GM19463 (cell line): ENCODE data around the gene EXOC6.

Experiments
- ATAC-seq: cut with Tn5 transposase; IDR thresholded peaks from one replicate; pipeline ENCODE4 v1.9.1; 2021; ENCODE audit warnings: mild to moderate bottlenecking, moderate library complexity; ENCODE audit not compliant: unreplicated experiment

The EXOC6 gene

DNA sequence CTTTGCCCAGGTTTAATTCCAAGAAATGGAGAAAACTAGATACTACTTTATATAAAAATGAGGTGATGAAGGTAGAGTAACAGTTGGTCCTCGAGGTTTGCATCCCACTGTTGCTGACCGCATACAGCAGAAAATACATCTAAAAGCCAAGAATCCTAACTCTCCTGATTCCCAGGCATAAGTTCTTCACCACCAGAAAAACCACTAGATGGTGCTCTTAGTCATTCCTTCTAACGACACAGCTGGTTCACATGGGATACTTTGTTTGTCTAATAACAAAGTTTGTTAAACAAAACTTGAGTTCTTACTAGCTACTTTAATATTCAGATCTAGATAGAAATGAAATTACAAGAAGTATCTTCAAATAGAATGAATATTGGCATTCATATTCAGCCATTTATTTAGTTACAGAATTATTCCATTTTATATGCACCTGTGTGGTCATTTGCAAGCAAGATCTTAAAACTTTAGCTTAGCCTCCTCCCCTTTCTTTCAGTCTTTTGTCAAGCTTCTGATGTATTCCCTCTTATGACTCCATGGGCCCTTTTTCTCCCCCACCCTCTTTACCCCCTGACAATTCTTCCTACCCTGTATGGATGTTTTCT is 158.2 kb downstream of the EXOC6 start:
- no peak for ATAC-seq

DNA sequence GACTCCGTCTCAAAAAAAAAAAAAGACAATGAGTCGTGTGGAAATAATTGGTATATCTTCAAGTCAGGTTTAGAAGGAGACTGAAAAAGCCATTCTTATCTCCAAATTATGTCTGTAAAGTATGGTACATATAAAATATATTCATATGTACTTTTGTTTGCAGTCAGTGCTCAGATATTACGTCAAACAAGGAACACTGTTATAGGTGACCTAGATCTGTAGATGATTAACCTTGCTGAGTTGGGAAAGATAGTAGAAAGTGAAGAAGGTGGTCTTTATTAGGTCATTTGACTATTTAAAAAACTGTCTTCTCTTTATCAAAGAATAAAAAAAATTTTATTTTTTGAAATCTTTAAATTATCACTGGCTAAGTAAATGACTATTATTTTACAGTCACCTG is 167.4 kb downstream of the EXOC6 start:
- no peak for ATAC-seq

DNA sequence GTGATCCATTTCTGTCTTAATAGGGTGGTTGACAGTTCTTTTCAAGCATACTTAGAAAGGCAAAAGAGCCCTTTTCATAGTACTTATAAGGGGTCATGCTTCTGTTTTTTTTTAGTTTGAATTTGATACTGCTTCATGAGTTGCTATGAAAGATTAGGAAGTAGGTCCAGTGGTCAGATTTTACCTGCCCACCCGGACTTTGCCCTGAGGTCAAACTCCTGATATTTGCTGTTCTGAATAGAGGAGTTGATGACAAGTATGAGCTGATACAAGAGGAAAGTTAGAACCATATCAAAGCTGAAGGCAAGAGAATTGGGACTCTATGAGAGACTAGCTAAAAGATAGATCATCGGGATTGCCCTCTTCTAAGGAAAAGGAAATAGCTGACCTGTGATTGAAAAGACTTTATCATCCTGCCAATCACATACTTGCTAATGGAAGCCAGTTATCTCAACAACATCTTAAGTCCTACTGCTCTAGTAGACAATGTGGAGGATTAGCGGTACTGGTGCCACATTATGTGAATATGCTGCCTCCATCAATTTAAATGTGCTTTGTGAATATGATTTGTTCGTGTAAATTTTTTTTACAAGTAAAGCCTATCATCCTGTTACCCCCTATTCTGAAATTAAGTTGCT is 174.8 kb downstream of the EXOC6 start:
- no peak for ATAC-seq

DNA sequence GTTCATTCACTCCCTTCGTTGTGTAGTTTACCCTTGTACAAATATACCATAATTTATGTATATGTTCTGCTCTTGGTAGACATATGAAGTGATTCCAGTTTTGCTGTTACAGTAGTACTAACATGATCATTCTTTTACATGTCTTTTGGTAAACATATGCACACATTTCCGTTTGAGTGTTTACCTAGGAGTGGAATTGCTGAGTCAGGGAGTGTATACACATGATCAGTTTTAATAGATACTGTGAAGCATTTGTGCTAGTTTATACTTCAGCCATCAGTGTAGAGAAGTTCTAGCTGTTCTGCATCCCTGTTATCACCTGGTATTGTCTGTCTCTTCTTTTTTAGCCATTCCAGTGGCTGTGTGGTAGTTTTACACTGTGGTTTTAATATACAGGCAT is 177.8 kb downstream of the EXOC6 start:
- ATAC-seq, result no peak

DNA sequence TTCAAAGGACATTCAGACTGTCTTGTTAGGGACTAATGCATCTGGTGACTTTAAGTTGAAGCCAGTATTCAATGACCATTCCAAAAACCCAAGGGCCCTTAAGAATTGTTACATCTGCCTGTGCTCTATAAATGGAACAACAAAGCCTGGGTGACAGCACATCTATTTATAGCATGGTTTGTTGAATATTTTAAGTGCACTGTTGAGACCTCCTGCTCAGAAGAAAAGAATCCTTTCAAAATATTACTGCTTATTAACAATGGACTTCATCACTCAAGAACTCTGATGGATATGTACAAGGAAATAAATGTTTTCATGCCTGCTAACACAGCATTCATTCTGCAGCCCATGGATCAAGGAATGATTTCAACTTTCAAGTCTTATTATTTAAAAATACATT is 179.2 kb downstream of the EXOC6 start:
- no peak for ATAC-seq

DNA sequence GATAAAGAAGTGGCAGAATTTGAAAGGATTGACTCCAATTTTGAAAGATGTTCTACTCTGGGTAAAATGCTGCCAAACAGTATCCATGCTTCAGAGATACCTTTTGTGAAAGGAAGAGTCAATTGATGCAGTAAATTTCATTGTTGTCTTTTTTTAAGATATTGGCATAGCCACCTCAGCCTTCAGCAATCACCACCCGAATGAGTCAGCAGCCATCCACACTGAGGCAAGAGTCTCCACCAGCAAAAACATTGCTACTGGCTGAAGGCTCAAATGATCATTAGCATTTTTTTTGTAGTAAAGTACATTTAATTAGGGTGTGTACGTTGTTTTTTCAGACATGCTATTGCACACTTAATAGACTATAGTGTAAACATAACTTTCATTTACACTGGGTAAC is 180.6 kb downstream of the EXOC6 start:
- no peak for ATAC-seq

DNA sequence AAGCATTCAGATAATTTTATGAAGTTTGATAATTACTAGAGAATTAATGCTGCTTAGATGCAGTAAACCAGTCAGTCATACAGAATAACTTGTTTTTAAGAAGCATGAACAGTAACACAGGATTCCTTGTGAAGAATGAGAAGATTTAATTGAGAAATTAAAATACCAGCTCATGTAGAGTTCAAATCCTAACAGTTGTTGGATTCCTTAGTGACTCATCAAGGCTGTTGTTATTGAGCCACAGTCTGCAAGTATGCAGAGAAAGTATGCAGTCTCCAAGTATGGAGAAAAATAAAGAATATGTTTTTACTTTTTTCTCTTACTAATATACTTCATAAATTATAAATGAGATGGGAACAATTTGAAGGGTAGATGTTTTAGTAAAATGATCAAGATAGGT is 182.1 kb downstream of the EXOC6 start:
- no peak for ATAC-seq

DNA sequence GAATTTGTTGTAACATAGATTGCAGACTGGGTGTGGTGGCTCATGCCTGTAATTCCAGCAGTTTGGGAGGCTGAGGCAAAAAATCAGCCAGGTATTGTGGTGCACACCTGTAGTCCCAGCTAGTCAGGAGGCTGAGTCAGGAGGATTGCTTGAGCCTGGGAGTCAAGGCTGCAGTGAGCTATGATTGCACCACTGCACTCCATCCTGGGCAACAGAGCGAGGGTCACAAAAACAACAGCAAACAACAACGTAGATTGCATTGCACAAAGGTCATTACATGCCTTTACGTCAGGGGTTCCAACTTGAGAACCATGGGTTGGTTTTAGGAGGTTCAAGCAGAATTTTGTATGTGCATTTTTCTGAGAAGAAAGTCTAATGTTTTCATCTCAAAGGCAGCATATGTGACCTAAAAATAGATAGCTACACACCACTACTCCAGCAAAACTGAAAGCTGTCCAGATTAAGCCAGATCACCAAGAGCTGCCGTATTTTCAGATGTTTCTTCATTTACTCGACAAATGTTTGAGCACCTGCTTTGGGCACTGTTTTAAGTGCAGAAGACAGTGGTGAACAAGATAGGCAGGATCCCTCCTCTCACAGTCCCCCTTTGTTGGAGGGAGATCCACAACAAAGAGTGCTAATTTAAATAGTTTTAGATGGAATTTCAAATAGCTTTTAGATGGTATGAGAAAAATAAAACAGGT is 183.9 kb downstream of the EXOC6 start:
- ATAC-seq, result no peak

DNA sequence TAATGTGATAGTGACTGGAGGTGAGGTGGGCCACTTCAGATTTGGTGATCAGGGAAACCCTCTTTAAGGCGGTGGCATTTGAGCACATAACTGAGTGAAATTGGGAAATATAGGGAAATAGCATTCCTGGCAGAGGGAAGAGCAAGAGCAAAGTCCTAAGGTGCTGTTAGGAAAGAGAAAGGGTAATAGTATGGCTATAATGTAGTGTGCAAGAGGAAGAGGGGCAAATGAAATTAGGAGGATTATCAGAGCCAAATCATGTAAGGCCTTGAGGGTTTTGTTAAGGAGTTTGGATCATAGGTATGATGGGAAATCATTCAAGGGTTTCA is 184.5 kb downstream of the EXOC6 start:
- ATAC-seq, result no peak

DNA sequence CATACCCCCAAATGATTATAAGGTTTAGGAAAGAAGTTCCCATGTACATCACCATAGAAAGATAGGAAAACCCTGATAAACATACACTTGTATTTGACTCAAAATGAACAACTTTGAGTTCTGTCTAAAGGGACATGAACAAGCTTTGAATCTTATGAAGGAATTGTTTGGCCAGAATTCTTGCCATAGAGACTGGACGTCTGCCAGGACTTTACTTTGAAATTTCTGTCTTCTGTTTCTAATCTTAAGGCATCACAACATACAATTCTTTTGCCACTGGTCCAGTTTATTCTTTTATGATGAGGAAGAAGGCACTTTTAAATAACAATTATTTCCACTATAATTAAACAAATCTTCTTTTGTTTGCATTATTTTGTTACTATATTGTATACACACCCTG is 186.1 kb downstream of the EXOC6 start:
- ATAC-seq, result no peak

DNA sequence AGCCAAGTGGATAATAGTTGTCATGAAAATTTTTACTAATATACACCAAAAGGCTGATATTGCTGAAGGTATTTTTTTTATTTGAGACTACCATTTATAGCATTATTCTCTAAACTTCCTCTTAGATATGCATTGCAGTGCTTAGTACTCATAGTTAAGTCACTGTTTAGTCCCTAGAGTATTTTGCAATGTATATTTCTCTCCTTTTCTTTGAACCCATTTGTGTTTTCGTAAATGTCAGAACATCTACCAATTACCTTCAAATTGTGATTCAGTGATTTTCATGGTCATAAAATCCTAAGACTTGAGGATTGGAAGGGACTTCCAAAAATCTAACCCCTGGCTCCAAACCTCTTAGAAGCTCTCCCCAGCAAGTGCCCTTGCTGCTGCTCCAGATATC is 190.8 kb downstream of the EXOC6 start:
- ATAC-seq, result no peak

DNA sequence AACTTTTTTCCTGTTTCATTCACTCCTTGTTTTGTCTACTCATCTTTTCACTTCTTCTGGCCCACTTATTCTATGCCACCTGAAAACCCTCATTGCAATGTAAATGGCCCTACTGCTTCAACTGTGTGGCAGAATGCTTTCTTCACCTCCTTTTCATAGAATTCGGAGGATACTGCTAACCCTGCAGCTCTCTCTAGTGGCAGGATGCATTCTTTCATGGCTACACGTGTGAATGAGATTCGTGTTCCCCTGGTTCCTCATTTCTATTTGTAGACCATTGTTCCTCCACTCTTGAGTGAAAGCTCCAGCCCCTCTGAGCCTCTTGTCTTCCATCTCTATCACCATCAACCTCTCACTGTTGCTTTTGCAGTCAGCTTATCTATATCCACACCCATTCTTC is 191.4 kb downstream of the EXOC6 start:
- ATAC-seq, result no peak

DNA sequence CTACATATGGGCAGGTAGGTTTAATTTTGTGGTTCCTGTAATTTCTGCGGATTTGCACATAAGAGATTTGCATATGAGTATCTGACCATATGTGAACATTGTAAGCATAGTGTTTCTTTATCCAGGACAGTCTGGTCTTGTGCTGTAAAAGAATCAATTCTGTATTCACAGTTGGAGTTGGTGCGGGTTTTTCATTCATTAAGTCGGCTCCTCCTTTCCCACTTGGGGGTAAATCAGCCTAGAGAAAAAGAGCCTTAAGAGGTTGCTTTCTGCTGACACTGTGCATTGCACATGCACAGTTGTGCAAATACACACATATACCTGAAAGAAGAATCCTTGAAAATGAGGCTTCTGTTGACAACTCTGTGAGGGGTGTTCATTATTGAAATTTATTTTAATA is 206.2 kb downstream of the EXOC6 start:
- ATAC-seq, result no peak

DNA sequence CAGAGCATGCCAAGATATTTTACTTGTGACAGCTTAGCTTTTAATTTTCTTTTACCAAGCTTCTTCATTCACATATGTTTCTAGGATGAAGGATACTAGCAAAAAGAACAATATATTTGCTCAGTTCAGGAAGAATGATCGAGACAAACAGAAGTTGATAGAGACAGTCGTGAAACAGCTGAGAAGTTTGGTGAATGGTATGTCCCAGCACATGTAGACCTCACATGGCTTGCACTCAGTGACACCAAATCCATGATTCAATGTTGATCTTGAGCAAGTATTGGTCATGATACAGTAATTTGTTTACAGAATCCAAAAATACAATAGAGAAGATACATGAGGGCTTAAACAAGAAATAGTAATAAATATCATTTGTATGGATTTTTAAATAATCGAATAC is 209.8 kb downstream of the EXOC6 start:
- no peak for ATAC-seq

DNA sequence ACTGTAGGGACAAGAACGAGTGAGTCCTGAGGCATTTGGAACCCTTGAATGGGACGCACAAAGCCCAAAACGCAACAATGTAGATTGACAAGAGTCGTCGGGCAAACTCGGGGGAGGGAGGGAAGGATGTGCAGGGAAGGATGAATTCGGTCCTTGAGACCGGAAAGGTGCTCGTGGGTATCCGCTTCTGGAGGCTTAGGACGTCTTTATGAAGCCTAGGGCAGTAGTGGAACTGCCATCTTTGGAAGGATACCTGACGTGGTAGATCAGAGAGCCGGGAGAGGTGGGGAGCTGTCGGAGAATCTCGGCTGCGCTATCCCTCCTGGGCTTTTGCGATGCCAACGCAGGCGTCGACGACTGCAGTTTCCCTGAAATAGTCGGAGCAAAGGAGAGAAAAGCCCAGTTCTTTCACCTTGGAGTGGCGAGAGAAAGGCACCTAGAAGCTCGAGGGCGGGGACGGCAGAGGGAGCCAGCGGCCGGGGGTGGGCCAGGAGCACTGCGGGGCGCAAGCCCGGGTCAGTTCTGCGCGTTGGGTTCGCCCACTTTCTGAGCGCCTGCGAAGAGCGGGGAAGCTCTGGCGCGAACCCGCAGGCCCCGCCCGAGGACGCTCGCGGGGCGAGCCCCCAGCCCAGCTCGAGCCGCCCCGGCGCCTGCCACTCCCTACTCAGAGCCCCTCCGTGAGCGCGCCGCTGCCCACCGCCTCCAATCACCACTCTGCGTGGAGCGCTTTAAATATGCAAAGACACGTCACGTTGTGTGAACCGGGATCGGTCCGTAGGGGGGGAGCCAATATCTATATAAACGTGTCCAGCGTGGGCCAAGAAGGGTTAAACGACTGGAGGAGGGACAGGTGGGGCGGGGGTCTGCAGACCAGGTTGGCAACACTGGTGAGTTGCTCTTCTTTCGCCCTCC is 211.9 kb downstream of the EXOC6 start, which contains the start of gene CYP26C1:
CYP26C1 (plus strand) TSS at position 824 of the 912 bp plus-strand sequence. CDS start 466 bp downstream, outside the sequence.
- no peak for ATAC-seq

DNA sequence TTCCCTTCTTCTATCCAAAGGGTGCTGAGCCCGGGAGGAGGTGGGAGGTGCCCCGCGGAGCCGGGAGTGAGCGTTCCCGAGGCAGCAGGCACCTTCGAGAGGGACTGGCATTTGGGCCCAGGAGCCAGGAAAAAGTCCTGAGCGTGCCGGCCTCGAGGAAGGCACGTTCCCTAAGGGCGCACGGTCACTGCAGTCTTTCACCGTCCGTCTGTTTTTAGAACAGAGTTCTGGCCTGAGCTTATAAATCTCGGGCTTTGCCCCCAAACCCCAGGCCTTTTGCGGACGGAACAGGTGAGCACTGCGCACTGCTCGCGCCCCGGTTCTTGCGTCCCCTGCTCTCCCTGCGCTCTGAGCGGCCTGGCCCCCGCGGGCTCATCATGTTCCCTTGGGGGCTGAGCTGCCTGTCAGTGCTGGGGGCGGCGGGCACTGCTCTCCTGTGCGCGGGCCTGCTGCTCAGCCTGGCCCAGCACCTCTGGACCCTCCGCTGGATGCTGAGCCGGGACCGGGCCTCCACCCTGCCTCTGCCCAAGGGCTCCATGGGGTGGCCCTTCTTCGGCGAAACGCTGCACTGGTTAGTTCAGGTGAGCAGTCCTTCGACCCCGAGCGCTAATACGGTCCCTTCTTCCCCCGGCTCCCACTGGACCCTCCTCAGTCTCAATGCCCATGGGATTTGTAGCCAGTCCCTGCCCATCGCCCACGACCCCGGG is 212.7 kb downstream of the EXOC6 start:
- ATAC-seq, result no peak

DNA sequence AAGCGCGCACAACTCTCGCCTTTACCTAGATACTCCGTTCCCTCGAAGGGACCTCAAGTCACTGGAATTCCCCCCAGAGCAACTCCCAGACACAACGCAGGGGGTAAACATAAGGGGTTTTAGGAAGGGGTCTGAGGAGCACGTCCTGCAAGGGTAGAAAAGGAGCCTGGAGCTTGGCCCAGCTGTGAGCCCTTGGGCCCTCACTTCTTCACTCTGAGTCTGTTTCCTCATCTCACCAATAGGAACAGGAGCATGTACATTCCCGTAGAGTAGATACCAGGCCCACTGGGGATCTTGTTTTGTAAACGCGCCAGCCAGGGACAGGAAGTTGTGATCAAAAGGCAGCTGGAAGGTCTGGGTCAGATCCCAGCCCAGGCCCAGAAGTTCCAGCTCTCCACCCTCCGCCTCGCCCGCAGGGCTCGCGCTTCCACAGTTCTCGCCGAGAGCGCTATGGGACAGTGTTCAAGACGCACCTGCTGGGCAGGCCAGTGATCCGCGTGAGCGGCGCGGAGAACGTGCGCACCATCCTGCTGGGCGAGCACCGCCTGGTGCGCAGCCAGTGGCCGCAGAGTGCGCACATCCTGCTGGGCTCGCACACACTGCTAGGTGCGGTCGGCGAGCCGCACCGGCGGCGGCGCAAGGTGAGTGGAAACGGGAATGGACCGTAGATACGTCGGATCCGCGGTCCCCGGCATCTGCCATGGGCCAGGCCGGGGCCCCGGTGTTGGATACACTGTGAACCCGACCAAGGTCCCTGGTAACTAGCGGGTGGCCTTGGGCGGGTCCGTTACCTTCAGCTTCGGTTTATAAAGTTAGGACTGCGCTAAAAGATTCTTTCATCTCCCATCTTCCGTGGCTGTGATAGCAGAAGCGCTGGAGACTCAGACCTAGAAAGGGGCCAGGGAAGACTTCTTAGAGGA is 213.5 kb downstream of the EXOC6 start:
- no peak for ATAC-seq

DNA sequence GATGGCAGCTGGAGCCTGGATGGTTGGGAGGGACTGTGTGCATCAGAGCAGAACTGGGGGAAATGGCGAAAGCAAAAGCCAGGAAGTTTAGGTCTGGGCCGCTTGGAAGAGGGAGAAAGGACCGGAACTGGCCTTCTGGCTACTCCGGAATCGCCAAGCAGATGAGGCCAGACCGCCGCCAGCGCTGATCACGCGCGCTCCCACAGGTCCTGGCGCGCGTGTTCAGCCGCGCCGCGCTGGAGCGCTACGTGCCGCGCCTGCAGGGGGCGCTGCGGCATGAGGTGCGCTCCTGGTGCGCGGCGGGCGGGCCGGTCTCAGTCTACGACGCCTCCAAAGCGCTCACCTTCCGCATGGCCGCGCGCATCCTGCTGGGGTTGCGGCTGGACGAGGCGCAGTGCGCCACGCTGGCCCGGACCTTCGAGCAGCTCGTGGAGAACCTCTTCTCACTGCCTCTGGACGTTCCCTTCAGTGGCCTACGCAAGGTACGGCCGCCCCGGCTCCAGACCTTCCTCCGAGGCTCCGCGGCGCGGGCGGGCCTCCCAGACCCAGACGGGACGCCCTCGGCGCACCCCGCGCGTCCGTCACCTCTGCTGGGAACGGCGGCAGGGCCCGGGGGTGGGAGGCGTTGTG is 214.3 kb downstream of the EXOC6 start:
- ATAC-seq, result peak; percentile 45
